Smooth muscle cell (in vitro differentiated cells): ENCODE results near the gene STAT6. TPM values are rescaled to one million over a fixed set of nuclear protein-coding genes. Genes with fewer than 3 reads are reported as not detected.

Source experiments
- DNase-seq: peaks from one replicate; lab custom pipeline; 2025; ENCODE audit not compliant: unreplicated experiment; lab: John Stamatoyannopoulos, UW
- H2AFZ ChIP-seq: fragments of 200-600 bp; sonication (generic); 2 replicates; pipeline ENCODE4 v1.6.0; 2016; ENCODE audit warnings: antibody characterized with exemption, low read depth, mild to moderate bottlenecking
- H3F3A ChIP-seq: fragments of 200-600 bp; sonication (generic); 2 replicates; pipeline ENCODE4 v1.6.0; 2017; ENCODE audit warnings: antibody characterized with exemption, low read depth
- H3K27ac ChIP-seq: fragments of 200-600 bp; sonication (generic); 2 replicates; pipeline ENCODE4 v1.5.1; 2016; ENCODE audit warnings: low read depth, mild to moderate bottlenecking
- H3K27me3 ChIP-seq: fragments of 200-600 bp; sonication (generic); 2 replicates; pipeline ENCODE4 v1.6.1; 2016; ENCODE audit warnings: low read depth, mild to moderate bottlenecking
- H3K36me3 ChIP-seq: fragments of 200-600 bp; sonication (generic); 2 replicates; pipeline ENCODE4 v1.5.1; 2016; ENCODE audit warnings: low read depth
- H3K4me1 ChIP-seq: fragments of 200-600 bp; sonication (generic); 2 replicates; pipeline ENCODE4 v1.5.1; 2016; ENCODE audit warnings: low read depth
- H3K4me2 ChIP-seq: fragments of 200-600 bp; sonication (generic); 2 replicates; pipeline ENCODE4 v1.6.0; 2016; ENCODE audit warnings: mild to moderate bottlenecking
- H3K4me3 ChIP-seq: fragments of 200-600 bp; sonication (generic); 2 replicates; pipeline ENCODE4 v1.5.1; 2016; ENCODE audit warnings: mild to moderate bottlenecking
- H3K79me2 ChIP-seq: fragments of 200-600 bp; sonication (generic); 2 replicates; pipeline ENCODE4 v1.6.0; 2016; ENCODE audit warnings: low read depth, mild to moderate bottlenecking
- H3K9ac ChIP-seq: fragments of 200-600 bp; sonication (generic); 2 replicates; pipeline ENCODE4 v1.6.0; 2016; ENCODE audit warnings: low read depth
- H3K9me3 ChIP-seq: fragments of 200-600 bp; sonication (generic); replicated peaks from 2 replicates; pipeline ENCODE4 v1.5.1; 2016; ENCODE audit warnings: low read depth
- H4K20me1 ChIP-seq: fragments of 200-600 bp; sonication (generic); 2 replicates; pipeline ENCODE4 v1.6.0; 2016; ENCODE audit warnings: low read depth
- CTCF ChIP-seq: fragments of 200-600 bp; sonication (generic); IDR thresholded peaks from 2 replicates; pipeline ENCODE4 v1.5.1; 2017; ENCODE audit warnings: borderline replicate concordance, mild to moderate bottlenecking, antibody characterized with exemption; ENCODE audit not compliant: insufficient read depth, poor library complexity, severe bottlenecking
- WGBS: methylation state at CpG from one replicate; pipeline ENCODE4 v1.1.7; 2016; ENCODE audit warnings: low lambda C conversion rate; 5-methylcytosine and 5-hydroxymethylcytosine counted together
- polyA plus RNA-seq: library from polyadenylated mRNA; unstranded; fragments of >200 nt; fragmentation: Nextera tagmentation; extraction: Ambion mirVana; gene quantifications from 2 replicates; pipeline ENCODE4 v1.2.1, GENCODE V29; 2016
- total RNA-seq: library from RNA; depleted of rRNA; stranded (reverse); fragments of >200 nt; gene quantifications from 2 replicates; pipeline ENCODE4 v1.2.3, GENCODE V29; 2014

Gene STAT6
- total and polyA plus RNA-seq, 2 experiments from 2014 or later: 38.7 to 39.1 TPM

GRCh38 chr12:57087010-57087690, 24.0 kb downstream of the STAT6 start:
- H3K4me2 ChIP-seq: peak overlapping the region; percentile 92
- peaks cover 28% of the 10 kb centered on the region for H3F3A ChIP-seq
- peaks cover 28% of the 10 kb centered on the region for H3K4me1 ChIP-seq
- peaks cover 32% of the 10 kb centered on the region for H3K79me2 ChIP-seq
- H2AFZ ChIP-seq: peak overlapping the region; percentile 13
- peak overlapping the region; percentile 97 for H3K9ac ChIP-seq
- no peaks in the 10 kb centered on the region for H3K27me3 ChIP-seq
- H3K27ac ChIP-seq: peak overlapping the region; percentile 100
- peaks cover 24% of the 10 kb centered on the region for H4K20me1 ChIP-seq
- H3K36me3 ChIP-seq: no peaks in the 10 kb centered on the region
- H3K4me3 ChIP-seq: peak overlapping the region; percentile 89
- no peak for TF ChIP-seq CTCF
- 0% methylated on average over 41 of the region's 52 CpGs for WGBS
- DNase-seq: peak; percentile 96
- no peaks in the 10 kb centered on the region for H3K9me3 ChIP-seq

- peak overlapping the region; percentile 89 for H3K4me3 ChIP-seq
- peak overlapping the region; percentile 92 for H3K4me2 ChIP-seq
- H3K27ac ChIP-seq: peak overlapping the region; percentile 100
- peaks cover 28% of the 10 kb centered on the region for H3K4me1 ChIP-seq
- peaks cover 26% of the 10 kb centered on the region for H3K79me2 ChIP-seq
- peak overlapping the region; percentile 97 for H3K9ac ChIP-seq
- peak; percentile 22 for DNase-seq
- H2AFZ ChIP-seq: peak overlapping the region; percentile 13
- peaks cover 23% of the 10 kb centered on the region for H3F3A ChIP-seq
- no peak for TF ChIP-seq CTCF
- peaks cover 18% of the 10 kb centered on the region for H4K20me1 ChIP-seq
- WGBS: 1% methylated on average over 14 of the region's 14 CpGs
- H3K9me3 ChIP-seq: no peaks in the 10 kb centered on the region
- no peaks in the 10 kb centered on the region for H3K27me3 ChIP-seq
- no peaks in the 10 kb centered on the region for H3K36me3 ChIP-seq
Observed at GRCh38 chr12:57086493-57087009, 24.6 kb downstream of the STAT6 start.

- TF ChIP-seq CTCF: no peak
- H3F3A ChIP-seq: peaks cover 23% of the 10 kb centered on the region
- H2AFZ ChIP-seq: no peak overlapping the region
- peaks cover 28% of the 10 kb centered on the region for H3K4me1 ChIP-seq
- peak overlapping the region; percentile 92 for H3K4me2 ChIP-seq
- peaks cover 13% of the 10 kb centered on the region for H4K20me1 ChIP-seq
- DNase-seq: no peak
- H3K27me3 ChIP-seq: no peaks in the 10 kb centered on the region
- 6% methylated on average over 12 of the region's 12 CpGs for WGBS
- peak overlapping the region; percentile 97 for H3K9ac ChIP-seq
- H3K79me2 ChIP-seq: peaks cover 20% of the 10 kb centered on the region
- no peaks in the 10 kb centered on the region for H3K36me3 ChIP-seq
- no peaks in the 10 kb centered on the region for H3K9me3 ChIP-seq
- peak overlapping the region; percentile 100 for H3K27ac ChIP-seq
- H3K4me3 ChIP-seq: peak overlapping the region; percentile 89
Observed at GRCh38 chr12:57085999-57086492, 25.1 kb downstream of the STAT6 start.
